ENCODE data around the gene AIG1.
"Not testable (repeated sequence)": the region's sequence is repeated elsewhere in the genome, so short reads cannot be mapped to it uniquely, and the experiment has no call there.

AIG1 gene

GRCh38 chr6:143038833-143039232 is 21.9 kb upstream of the AIG1 start:
- no peaks in the 10 kb centered on the region for H3K36me3 ChIP-seq
- no peak for TF ChIP-seq CTCF (IDR thresholded peaks at IDR 0.05; ENCODE audit: low read depth, low read length)
- no peak for DNase-seq

GRCh38 chr6:143039548-143039947 is 21.1 kb upstream of the AIG1 start:
- Histone ChIP-seq H3K36me3 (no peaks in the 10 kb centered on the region), H3K4me3 (ENCODE audit: low read depth, low read length) (no peak overlapping the region), H3K9me3 (no peaks in the 10 kb centered on the region), H3K27me3 (no peaks in the 10 kb centered on the region), H3K4me1 (no peaks in the 10 kb centered on the region)
- DNase-seq: no peak
- TF ChIP-seq CTCF (IDR thresholded peaks at IDR 0.05; ENCODE audit: low read depth, low read length): no peak

More at GRCh38 chr6:143038833-143039232, 21.9 kb upstream of the AIG1 start:
- Histone ChIP-seq H3K27me3 (no peaks in the 10 kb centered on the region), H3K4me3 (ENCODE audit: low read depth, low read length) (no peak overlapping the region), H3K9me3 (no peaks in the 10 kb centered on the region), H3K4me1 (no peaks in the 10 kb centered on the region)

- Histone ChIP-seq H3K4me1 (no peaks in the 10 kb centered on the region), H3K9me3 (no peaks in the 10 kb centered on the region), H3K4me3 (ENCODE audit: low read depth, low read length) (no peak overlapping the region), H3K36me3 (no peaks in the 10 kb centered on the region), H3K27me3 (no peaks in the 10 kb centered on the region)
- TF ChIP-seq CTCF (IDR thresholded peaks at IDR 0.05; ENCODE audit: low read depth, low read length): no peak
- DNase-seq: no peak
These were observed 20.7 kb upstream of the AIG1 start for GRCh38 chr6:143040018-143040417.

- not testable (repeated sequence) for H3K36me3 ChIP-seq; DNase-seq; H3K4me3 ChIP-seq (ENCODE audit: low read depth, low read length); H3K27me3 ChIP-seq; H3K9me3 ChIP-seq; H3K4me1 ChIP-seq
These were observed 16.3 kb upstream of the AIG1 start for GRCh38 chr6:143044345-143044744.

- TF ChIP-seq CTCF (IDR thresholded peaks at IDR 0.05; ENCODE audit: low read depth, low read length): no peak
- Histone ChIP-seq H3K27me3 (no peaks in the 10 kb centered on the region), H3K4me3 (ENCODE audit: low read depth, low read length) (no peak overlapping the region), H3K36me3 (no peaks in the 10 kb centered on the region), H3K4me1 (no peaks in the 10 kb centered on the region), H3K9me3 (no peaks in the 10 kb centered on the region)
- DNase-seq: no peak
These were observed 11.1 kb upstream of the AIG1 start for GRCh38 chr6:143049611-143050010.

- H3K27me3 ChIP-seq: no peaks in the 10 kb centered on the region
- TF ChIP-seq CTCF (IDR thresholded peaks at IDR 0.05; ENCODE audit: low read depth, low read length): no peak
- H3K9me3 ChIP-seq: no peaks in the 10 kb centered on the region
- no peak overlapping the region for H3K4me3 ChIP-seq (ENCODE audit: low read depth, low read length)
- H3K36me3 ChIP-seq: no peaks in the 10 kb centered on the region
- H3K4me1 ChIP-seq: no peaks in the 10 kb centered on the region
- no peak for DNase-seq
These were observed 10.2 kb upstream of the AIG1 start for GRCh38 chr6:143050509-143050908.

GRCh38 chr6:143052282-143052681 is 8.4 kb upstream of the AIG1 start:
- Histone ChIP-seq H3K4me3 (ENCODE audit: low read depth, low read length) (no peak overlapping the region), H3K36me3 (no peaks in the 10 kb centered on the region), H3K27me3 (no peaks in the 10 kb centered on the region), H3K9me3 (no peaks in the 10 kb centered on the region), H3K4me1 (no peaks in the 10 kb centered on the region)
- DNase-seq: no peak
- no peak for TF ChIP-seq CTCF (IDR thresholded peaks at IDR 0.05; ENCODE audit: low read depth, low read length)

Data from BE2C (cell line).